NT2/D1 (cell line): ENCODE measurements around the gene KDM4C.

Experiments used
- DNase-seq: peaks from one replicate; pipeline ENCODE4 v3.0.0-alpha.2; 2011; ENCODE audit warnings: low read depth, low spot score
- H3K27me3 ChIP-seq: 2 replicates; pipeline ENCODE4 v1.6.0; 2011; ENCODE audit warnings: mild to moderate bottlenecking; ENCODE audit not compliant: insufficient read length, insufficient read depth
- H3K36me3 ChIP-seq: 2 replicates; pipeline ENCODE4 v1.6.1; 2011; ENCODE audit warnings: mild to moderate bottlenecking, low read length, mixed read lengths; ENCODE audit not compliant: insufficient read depth, insufficient read length
- H3K4me1 ChIP-seq: 2 replicates; pipeline ENCODE4 v1.5.1; 2011; ENCODE audit not compliant: insufficient read depth, insufficient read length
- H3K4me3 ChIP-seq: 2 replicates; pipeline ENCODE4 v1.5.1; 2011; ENCODE audit warnings: low read depth; ENCODE audit not compliant: insufficient read length
- H3K9ac ChIP-seq: 2 replicates; pipeline ENCODE4 v1.6.0; 2011; ENCODE audit warnings: low read depth; ENCODE audit not compliant: insufficient read length
- H3K9me3 ChIP-seq: 2 replicates; pipeline ENCODE4 v1.5.1; 2011; ENCODE audit warnings: mild to moderate bottlenecking, low read length; ENCODE audit not compliant: insufficient read depth
- SUZ12 ChIP-seq: IDR thresholded peaks from 2 replicates; pipeline ENCODE4 v1.6.1; 2011; ENCODE audit not compliant: insufficient read length, insufficient read depth; ENCODE audit errors: extremely low read depth
- YY1 ChIP-seq: IDR thresholded peaks from 2 replicates; pipeline ENCODE4 v1.6.1; 2011; ENCODE audit not compliant: insufficient read length, insufficient read depth
- ZNF274 ChIP-seq: IDR thresholded peaks from 2 replicates; pipeline ENCODE4 v1.6.1; 2011; ENCODE audit warnings: mild to moderate bottlenecking, low read depth, low read length

Gene KDM4C

DNA sequence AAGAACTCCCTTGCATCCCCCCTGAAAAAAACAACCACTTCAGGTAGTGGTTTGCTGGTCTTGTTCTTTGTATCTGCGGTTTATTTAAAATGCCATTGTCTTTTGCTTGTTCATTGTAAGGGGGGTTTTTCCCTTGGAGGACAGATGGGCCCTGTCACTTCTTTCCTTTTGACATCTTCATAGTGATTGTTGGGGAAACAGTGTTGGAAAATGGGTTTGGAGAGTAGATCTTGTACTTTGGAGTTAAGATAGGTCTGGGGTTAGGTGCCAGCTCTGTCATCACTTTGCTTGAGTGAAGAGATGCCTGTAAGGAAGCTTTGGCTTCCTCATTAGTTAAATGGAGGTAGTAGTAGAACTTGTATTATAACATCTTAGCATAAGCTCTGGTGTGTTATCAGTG, 112.4 kb downstream of the KDM4C start:
- H3K4me3 ChIP-seq: no peak overlapping the region
- no peak for TF ChIP-seq YY1
- no peak for TF ChIP-seq SUZ12
- no peak for TF ChIP-seq ZNF274
- H3K27me3 ChIP-seq: no peaks in the 10 kb centered on the region
- peaks cover 4% of the 10 kb centered on the region for H3K4me1 ChIP-seq
- no peaks in the 10 kb centered on the region for H3K9me3 ChIP-seq
- H3K9ac ChIP-seq: no peak overlapping the region
- no peak for DNase-seq
- H3K36me3 ChIP-seq: no peaks in the 10 kb centered on the region

DNA sequence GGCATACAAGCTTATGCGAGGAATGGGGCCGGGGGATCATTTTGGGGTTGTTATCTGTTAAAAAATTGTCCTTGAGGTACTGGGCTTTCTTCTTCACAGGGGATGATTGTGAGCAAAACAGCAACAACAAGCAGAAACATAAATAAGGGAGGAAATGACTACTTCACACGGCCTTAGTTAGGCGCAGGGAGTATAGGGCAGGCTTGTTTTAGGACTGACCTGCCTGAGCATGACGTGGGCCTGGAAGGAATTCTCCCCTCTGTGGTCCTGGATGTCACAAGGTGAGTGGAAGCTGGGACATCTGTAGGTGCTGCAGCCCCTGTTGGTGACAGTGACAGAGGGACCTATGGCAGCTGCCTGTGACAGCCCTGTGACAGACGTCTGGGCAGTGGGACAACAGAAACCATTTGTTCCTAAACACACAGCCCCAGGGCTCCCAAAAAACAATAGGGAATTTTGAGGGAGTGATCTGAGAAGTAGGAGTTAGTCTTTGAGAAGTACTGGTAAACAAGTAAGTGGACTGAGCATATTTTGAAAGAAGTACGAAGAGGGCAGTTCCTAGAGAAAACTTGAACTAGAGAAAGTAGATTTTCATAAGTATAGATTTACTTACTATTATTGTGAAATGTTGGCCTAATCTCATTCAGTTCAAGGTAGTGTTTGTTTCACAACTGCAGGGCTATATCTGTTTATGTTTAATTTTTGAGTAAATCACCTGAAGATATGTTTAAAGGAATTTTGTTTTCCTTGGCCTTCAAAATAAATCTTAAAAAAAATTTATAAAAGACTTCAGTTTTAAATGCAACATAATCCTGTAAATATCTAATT, 113.1 kb downstream of the KDM4C start:
- Histone ChIP-seq H3K9ac (no peak overlapping the region), H3K4me1 (peaks cover 4% of the 10 kb centered on the region)
- TF ChIP-seq ZNF274 (no peak), YY1 (no peak), SUZ12 (no peak)

DNA sequence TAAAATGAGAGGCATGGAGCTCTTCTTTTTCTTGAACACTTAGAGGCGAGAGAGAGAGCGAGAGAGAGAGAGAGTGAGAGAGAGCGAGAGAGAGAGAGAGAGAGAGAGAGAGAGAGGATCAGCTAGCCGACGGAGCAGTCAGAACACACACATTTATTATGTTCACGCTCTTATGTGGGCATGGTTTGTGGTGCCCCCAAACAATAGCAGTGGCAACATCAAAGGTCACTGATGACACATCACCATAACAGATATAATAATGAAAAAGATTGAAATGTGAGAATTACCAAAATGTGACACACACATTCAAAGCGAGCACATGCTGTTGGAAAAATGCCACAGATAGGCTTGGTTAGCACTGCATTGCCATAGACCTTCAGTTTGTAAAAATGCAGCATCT, 116.1 kb downstream of the KDM4C start:
- Histone ChIP-seq H3K4me1 (peaks cover 4% of the 10 kb centered on the region), H3K27me3 (no peaks in the 10 kb centered on the region), H3K9ac (no peak overlapping the region), H3K36me3 (no peaks in the 10 kb centered on the region), H3K9me3 (no peaks in the 10 kb centered on the region), H3K4me3 (no peak overlapping the region)
- TF ChIP-seq YY1: no peak
- DNase-seq: no peak

More for the DNA sequence above, 113.1 kb downstream of the KDM4C start:
- H3K27me3 ChIP-seq: no peaks in the 10 kb centered on the region
- H3K9me3 ChIP-seq: no peaks in the 10 kb centered on the region
- no peaks in the 10 kb centered on the region for H3K36me3 ChIP-seq
- no peak overlapping the region for H3K4me3 ChIP-seq
- no peak for DNase-seq

DNA sequence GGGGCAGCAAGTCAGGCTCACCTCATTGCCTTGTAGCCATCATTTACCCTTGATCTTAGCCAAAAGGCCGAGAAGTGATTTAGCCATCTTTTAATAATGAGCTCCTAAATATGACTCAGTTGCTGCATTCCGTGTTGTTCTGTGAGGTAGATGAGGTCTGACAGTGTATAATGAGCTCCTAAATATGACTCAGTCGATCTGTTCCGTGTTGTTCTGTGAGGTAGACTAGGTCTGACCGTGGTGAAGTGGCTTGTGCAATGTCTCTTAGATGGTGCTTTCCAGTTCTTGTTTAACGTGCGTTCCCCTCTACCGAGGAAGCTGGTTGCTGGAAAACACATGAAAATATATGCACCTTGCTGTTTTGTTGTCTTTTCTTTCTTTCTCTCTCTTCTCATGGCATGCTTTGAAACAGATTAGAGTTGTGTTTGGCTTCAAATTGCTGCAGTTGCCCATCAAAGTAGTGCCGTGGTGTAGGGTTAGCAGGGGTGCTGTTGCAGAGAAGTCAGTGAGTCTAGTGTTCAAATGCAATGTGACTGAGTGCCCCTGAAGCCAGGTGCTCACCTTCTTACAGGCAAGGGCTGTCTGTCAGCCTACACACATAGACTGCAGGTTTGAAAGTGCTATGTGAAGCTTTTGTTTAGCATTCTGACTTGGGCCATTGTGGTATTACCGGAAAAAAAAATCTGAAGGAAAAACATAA, 118.6 kb downstream of the KDM4C start:
- H3K4me3 ChIP-seq: no peak overlapping the region
- no peak for DNase-seq
- H3K4me1 ChIP-seq: no peaks in the 10 kb centered on the region
- H3K27me3 ChIP-seq: no peaks in the 10 kb centered on the region
- no peak overlapping the region for H3K9ac ChIP-seq
- H3K36me3 ChIP-seq: no peaks in the 10 kb centered on the region
- TF ChIP-seq ZNF274 (no peak), SUZ12 (no peak), YY1 (no peak)
- no peaks in the 10 kb centered on the region for H3K9me3 ChIP-seq

DNA sequence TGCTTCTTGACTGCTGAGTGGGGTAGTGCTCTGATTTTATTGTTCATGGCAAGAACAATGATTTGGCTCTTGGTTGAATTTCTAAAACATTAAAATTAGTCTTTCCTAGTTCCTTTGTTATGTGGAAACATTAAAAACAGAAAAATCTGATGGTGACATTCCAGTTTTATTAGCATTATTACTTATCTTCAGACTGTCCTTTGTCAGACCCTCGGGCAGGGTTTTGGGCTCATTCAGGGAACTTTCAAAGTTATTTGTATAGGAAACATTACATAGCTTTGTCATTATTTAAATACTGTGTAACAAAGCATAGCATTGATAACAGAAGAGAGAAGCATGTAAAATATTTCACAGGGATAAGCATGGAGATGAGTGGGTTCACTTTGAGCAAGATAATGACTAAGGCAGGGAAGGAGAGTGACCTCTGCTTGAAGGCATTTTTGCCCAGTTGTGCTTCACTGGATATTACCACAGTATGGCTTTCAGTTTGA, 119.9 kb downstream of the KDM4C start:
- Histone ChIP-seq H3K4me1 (no peaks in the 10 kb centered on the region), H3K27me3 (no peaks in the 10 kb centered on the region), H3K36me3 (no peaks in the 10 kb centered on the region), H3K9me3 (no peaks in the 10 kb centered on the region), H3K4me3 (no peak overlapping the region), H3K9ac (no peak overlapping the region)
- TF ChIP-seq ZNF274 (no peak), SUZ12 (no peak), YY1 (no peak)
- DNase-seq: no peak

DNA sequence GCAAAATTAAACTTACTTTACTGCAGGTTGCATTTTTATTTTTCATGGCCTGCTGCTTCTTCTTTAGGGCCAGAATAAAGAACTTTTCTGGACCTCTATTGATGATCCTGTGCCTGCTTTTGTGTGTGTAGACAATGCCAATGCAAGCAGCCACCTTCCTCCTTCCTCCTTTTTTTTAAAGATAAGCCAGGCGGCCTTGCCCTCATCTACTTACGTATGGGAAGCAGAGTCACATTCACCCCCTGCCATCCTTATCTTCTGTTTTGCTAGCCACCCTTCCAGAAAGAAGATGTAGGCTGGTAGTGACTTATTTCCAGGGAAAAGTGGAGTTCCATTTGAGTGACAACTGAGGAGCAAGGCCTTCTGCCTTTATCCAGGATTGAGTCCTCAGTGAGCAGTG, 122.9 kb downstream of the KDM4C start:
- H3K9me3 ChIP-seq: no peaks in the 10 kb centered on the region
- H3K27me3 ChIP-seq: no peaks in the 10 kb centered on the region
- no peak for TF ChIP-seq YY1
- TF ChIP-seq SUZ12: no peak
- no peak for TF ChIP-seq ZNF274
- H3K36me3 ChIP-seq: no peaks in the 10 kb centered on the region
- no peak overlapping the region for H3K4me3 ChIP-seq
- no peaks in the 10 kb centered on the region for H3K4me1 ChIP-seq
- no peak for DNase-seq
- no peak overlapping the region for H3K9ac ChIP-seq

DNA sequence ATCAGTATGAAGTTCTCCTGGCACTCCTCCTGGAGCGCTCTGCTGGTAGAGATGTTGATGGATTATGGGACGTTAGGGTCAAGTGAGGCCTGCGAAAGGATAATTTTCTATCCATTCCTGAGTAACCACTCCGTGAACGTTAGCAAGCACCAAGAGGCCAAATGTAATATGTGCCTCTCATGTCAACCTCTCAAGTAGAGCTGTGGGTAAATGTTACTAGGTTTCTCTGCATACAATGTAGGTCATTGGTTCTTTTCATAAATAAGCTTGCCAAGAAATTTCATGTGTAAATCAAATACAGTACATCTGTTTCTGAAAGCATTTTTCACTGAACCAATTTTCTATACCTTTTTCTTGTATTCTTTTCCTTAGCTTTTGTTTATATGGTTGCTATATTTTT, 126.3 kb downstream of the KDM4C start:
- TF ChIP-seq YY1 (no peak), SUZ12 (no peak), ZNF274 (no peak)
- no peaks in the 10 kb centered on the region for H3K4me1 ChIP-seq
- no peaks in the 10 kb centered on the region for H3K9me3 ChIP-seq
- H3K36me3 ChIP-seq: no peaks in the 10 kb centered on the region
- no peaks in the 10 kb centered on the region for H3K27me3 ChIP-seq
- H3K4me3 ChIP-seq: no peak overlapping the region
- no peak for DNase-seq
- H3K9ac ChIP-seq: no peak overlapping the region
